Fibroblast of upper back skin (primary cell): ENCODE results near the gene CHN2.
A peak's percentile ranks its signal among the peaks of the same experiment; 100 is the strongest.

Experiments
- DNase-seq: peaks from one replicate; pipeline ENCODE4 v3.0.0-alpha.2; 2013

CHN2 gene

DNA sequence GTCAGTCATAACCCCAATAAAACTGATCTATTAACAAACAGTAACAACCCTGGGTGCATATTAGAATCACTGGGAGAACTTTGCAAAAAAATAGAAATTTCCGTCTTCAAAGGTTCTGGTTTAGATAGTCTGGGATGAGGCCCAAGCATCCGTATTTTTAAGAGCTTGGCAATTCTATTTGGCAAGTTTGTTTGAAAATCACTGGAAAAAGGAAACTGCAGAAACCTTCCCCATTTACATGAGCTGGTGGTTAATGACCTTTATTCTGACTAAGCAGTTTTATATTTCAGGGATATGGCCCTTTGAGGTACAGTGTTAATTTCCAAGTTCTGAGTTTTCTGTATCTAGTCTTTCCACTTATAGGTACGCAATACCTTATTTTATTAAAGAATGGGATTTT is 253.3 kb downstream of the CHN2 start:
- no peak for DNase-seq

- no peak for DNase-seq
Observed at GRCh38 chr7:29449569-29450260, 255.1 kb downstream of the CHN2 start.

DNA sequence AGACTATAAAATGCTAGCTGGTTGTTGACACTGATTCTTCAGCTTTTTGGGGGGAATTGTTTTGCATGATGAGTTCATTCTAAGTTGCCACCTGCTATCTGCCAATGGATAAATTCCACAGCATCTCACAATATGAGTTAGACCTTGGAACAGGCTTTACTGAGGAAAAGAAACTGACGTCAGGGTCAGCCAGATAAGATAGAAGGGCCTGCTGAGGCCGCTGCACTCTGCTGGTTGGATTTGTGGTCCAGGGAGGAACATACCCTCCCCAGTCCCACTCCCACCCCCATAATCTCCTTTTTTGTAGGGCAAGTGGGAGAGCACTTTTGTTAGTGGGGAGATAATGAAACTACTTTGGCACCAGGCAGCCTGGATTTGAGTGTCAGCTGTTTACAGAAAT is 258.4 kb downstream of the CHN2 start:
- no peak for DNase-seq

DNA sequence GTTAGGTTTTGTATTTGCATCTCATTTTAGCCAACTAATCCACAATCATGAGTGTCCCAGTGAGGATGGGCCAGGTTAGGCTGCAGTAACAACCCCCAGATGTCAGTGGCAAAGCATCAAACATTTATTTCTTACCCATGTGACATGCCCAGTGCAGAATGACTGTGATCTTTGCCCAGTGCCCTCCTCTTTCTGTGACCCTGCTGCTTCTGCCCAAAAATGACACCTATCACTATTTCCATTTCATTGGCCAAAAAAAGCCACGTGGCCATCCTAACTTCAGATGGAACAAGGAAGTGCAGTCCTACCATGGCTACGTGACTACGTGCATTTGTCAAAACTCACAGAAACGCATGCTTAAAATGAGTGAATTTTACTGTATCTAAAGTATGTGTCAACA is 259.9 kb downstream of the CHN2 start:
- no peak for DNase-seq

DNA sequence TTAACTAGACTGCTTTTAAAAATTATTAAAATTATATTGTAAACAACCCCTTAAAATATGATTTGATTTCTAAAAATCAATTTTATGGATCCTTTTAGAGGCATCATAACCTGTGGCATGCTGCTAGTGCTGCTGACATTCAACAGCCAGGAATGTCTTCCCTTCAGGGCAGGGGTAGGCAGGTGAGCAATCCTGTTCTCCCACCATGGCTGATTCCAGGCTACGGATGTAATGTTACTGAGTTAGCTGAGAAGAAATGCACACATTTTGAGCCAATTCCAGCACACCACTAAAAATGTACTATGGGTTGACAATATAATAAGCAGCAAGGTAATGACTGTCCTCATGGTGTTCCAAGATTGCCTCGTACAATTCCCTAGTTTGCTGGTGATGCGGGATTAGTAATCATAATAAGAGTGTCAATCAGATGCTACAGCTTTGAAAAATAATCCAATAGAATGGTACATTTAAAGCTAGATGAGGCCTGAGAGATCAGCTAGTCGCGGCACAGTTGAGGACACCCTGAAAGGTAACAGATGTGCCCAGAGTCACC is 260.4 kb downstream of the CHN2 start:
- DNase-seq = no peak

GRCh38 chr7:29457141-29457561 is 262.6 kb downstream of the CHN2 start:
- peak; percentile 8 for DNase-seq

- DNase-seq = peak; percentile 79
Observed at GRCh38 chr7:29457565-29458011, 263.0 kb downstream of the CHN2 start.

- no peak for DNase-seq
Observed at GRCh38 chr7:29458933-29459332, 264.4 kb downstream of the CHN2 start.

DNA sequence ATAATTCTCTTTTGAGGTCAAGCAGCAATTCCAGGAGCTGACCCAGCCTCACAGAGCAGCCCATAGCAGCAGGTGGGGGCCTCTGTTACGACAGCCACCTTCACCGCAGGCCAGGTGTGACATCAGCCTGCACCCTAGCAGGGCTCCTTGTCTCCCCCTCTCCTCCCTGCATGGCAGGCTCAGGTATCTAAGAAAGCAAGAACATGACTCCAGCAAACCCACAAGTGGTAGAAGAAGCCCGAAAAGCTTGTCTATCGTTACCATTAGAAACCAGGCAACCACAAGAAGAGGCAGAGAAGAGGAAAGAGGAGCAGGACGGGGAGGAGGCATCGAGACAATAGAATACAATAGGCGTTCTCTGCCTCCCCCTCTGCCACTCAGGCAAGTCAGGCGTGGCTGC is 265.0 kb downstream of the CHN2 start:
- DNase-seq = no peak

DNA sequence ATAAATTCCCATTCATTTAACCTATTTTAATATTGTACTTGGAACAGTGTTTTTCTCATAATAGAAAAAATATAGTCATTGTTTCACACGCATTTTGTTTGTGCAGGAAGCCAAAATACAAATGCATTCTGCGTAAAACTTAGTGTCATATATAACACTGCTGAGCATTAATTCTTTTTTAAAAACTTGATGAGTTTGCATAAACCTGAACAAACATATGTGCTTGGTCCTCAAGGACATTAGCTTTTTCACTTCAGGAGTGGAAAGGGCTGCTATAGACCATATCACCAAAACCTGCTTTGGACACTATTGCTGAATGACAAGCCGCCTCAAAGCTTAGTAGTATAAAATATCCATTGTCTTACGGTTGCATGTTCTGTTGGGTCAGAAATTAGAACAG is 267.4 kb downstream of the CHN2 start:
- DNase-seq = no peak

DNA sequence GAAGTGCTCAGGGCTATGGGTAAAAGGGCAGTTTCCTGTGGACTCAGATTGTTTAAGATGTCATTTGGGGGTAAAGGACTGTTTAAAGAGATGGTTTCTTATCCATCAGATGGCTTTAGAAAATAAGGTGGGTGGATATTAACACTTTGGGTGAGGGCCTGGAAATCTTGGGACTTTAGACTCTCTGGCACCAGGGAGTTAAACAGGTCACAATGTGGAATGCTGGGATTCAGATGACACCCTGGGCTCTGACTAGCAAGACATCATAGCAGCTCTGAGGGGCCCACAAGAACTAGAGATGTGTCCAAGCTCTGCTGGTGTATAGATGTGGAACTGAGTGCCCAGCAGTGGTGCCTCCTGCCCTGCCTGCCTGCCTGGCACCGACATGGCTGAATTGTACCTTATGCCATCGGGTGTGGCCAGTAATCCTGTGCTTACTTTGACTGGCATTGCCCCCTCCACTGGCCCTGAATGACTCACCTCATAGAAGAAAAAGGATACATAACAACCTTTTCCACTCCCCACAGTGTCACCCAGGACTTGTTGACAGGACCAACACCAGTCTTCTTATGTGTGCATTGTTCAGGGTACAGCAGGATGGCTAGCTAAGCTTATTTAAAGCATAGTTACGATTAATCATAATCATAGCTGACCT is 269.1 kb downstream of the CHN2 start:
- DNase-seq = no peak

- DNase-seq = no peak
Observed at GRCh38 chr7:29464753-29465152, 270.2 kb downstream of the CHN2 start.

DNA sequence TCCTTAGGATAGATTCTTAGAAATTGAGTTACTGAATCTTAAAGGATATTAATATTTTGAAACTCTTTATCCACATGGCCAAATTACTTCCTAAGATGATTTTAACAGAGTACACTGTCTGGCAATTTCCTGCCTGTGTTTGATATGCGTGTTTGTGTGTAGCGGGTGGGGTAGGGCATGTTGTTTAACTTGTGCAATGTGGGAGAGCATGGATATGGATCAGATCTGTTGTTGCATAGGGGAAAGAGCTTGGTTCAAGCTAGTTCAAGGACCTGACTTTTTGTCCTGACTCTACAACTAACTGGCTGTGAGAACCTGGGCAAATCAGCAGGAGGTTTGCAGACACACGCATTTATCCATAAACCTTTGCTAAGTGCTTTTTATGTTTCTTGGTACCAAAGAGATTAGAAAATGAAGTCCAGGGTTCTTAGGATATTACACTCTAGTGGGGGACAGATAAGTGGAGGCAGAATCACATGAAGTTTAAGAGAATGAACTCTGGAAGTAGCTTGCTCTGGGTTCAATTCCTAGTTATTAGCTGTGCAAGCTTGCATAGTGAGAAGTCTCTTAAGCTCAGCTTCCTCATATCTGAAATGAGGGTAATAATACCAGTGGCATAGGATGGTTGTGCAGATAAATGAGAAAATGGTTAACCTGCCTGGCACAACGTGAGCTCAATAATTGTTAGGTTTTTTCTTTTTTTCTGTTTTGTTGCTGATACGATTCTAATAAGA is 272.8 kb downstream of the CHN2 start:
- no peak for DNase-seq

- no peak for DNase-seq
Observed at GRCh38 chr7:29468196-29468595, 273.6 kb downstream of the CHN2 start.

- DNase-seq = no peak
Observed at GRCh38 chr7:29469281-29469680, 274.7 kb downstream of the CHN2 start.

GRCh38 chr7:29469976-29470557 is 275.5 kb downstream of the CHN2 start:
- DNase-seq = no peak

- no peak for DNase-seq
Observed at GRCh38 chr7:29471444-29472138, 277.0 kb downstream of the CHN2 start.

- DNase-seq = no peak
Observed at GRCh38 chr7:29476916-29477315, 282.3 kb downstream of the CHN2 start.

GRCh38 chr7:29478226-29478625 is 283.7 kb downstream of the CHN2 start:
- no peak for DNase-seq

- DNase-seq = no peak
Observed at GRCh38 chr7:29478687-29479240, 284.2 kb downstream of the CHN2 start.

GRCh38 chr7:29479301-29480200 is 285.0 kb downstream of the CHN2 start:
- DNase-seq = peak; percentile 28
